ENCODE data around the gene CLIC3. TPM values are rescaled to one million over a fixed set of nuclear protein-coding genes. Genes with fewer than 3 reads are reported as not detected.
A peak's percentile ranks its signal among the peaks of the same experiment; 100 is the strongest.

CLIC3 gene
- total RNA-seq, 1 donor from 2014 or later = not detected

DNA sequence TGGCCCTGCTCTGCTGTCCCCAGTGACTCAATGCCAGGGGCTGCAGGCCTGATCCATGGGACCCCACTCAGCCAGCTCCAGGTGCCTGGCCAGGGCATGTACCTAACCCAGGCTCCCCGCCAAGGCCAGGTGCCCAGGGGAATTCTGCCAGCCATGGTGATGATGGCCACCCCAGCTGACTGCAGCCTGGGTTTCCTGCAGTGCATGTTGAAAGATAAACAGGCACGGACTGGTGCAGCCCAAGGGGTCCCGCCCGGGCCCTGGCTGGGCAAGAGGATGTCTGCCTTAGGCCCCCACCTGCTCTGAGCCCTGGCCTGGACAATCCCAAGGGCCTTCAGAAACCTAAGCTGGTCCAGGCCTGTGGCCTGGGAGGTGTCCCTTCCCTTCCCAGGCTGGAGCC is 30.5 kb upstream of the CLIC3 start:
- peaks cover 30% of the 10 kb centered on the region for H3F3A ChIP-seq (ENCODE audit: low read depth)
- no peak overlapping the region for H3K9ac ChIP-seq
- peaks cover 24% of the 10 kb centered on the region for H3K4me1 ChIP-seq
- DNase-seq (ENCODE audit: low spot score) = no peak
- H3K4me3 ChIP-seq = no peak overlapping the region
- H3K4me3 Mint-ChIP-seq = peak overlapping the region; percentile 91
- H3K79me2 ChIP-seq (ENCODE audit: low read depth) = no peaks in the 10 kb centered on the region
- H3K27ac Mint-ChIP-seq = no peak overlapping the region
- no peaks in the 10 kb centered on the region for H3K9me3 ChIP-seq (ENCODE audit: low read depth)
- H3K27me3 Mint-ChIP-seq (ENCODE audit: insufficient read depth, low read depth) = peaks cover 3% of the 10 kb centered on the region
- peaks cover 13% of the 10 kb centered on the region for H4K20me1 ChIP-seq (ENCODE audit: low read depth)
- H3K36me3 Mint-ChIP-seq = no peaks in the 10 kb centered on the region
- H3K36me3 ChIP-seq = no peaks in the 10 kb centered on the region
- no peaks in the 10 kb centered on the region for H3K9me3 Mint-ChIP-seq
- H2AFZ ChIP-seq (replicated peaks) = no peak overlapping the region
- TF ChIP-seq, protein P1, sequence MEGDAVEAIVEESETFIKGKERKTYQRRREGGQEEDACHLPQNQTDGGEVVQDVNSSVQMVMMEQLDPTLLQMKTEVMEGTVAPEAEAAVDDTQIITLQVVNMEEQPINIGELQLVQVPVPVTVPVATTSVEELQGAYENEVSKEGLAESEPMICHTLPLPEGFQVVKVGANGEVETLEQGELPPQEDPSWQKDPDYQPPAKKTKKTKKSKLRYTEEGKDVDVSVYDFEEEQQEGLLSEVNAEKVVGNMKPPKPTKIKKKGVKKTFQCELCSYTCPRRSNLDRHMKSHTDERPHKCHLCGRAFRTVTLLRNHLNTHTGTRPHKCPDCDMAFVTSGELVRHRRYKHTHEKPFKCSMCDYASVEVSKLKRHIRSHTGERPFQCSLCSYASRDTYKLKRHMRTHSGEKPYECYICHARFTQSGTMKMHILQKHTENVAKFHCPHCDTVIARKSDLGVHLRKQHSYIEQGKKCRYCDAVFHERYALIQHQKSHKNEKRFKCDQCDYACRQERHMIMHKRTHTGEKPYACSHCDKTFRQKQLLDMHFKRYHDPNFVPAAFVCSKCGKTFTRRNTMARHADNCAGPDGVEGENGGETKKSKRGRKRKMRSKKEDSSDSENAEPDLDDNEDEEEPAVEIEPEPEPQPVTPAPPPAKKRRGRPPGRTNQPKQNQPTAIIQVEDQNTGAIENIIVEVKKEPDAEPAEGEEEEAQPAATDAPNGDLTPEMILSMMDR (IDR thresholded peaks at IDR 0.05) = no peak
- no peak for TF ChIP-seq EZH2 (IDR thresholded peaks at IDR 0.05)
- TF ChIP-seq EZH2phosphoT487 (IDR thresholded peaks at IDR 0.05) = no peak
- H3K27ac ChIP-seq = no peak overlapping the region
- H3K4me2 ChIP-seq = peak overlapping the region; percentile 99
- H3K4me1 Mint-ChIP-seq = peaks cover 12% of the 10 kb centered on the region
- H3K27me3 ChIP-seq = peaks cover 24% of the 10 kb centered on the region

- Histone ChIP-seq H3K9ac (no peak overlapping the region), H3K36me3 (no peaks in the 10 kb centered on the region), H2AFZ (replicated peaks) (no peak overlapping the region), H3K9me3 (ENCODE audit: low read depth) (no peaks in the 10 kb centered on the region), H3K27me3 (peaks cover 24% of the 10 kb centered on the region), H3K4me3 (no peak overlapping the region), H3K79me2 (ENCODE audit: low read depth) (no peaks in the 10 kb centered on the region), H3K4me1 (peaks cover 24% of the 10 kb centered on the region), H3K4me2 (no peak overlapping the region), H3K27ac (no peak overlapping the region), H4K20me1 (ENCODE audit: low read depth) (peaks cover 13% of the 10 kb centered on the region), H3F3A (ENCODE audit: low read depth) (peaks cover 30% of the 10 kb centered on the region)
- no peaks in the 10 kb centered on the region for H3K9me3 Mint-ChIP-seq
- no peak for DNase-seq (ENCODE audit: low spot score)
- H3K36me3 Mint-ChIP-seq = no peaks in the 10 kb centered on the region
- H3K4me1 Mint-ChIP-seq = peaks cover 12% of the 10 kb centered on the region
- no peak overlapping the region for H3K27ac Mint-ChIP-seq
- H3K4me3 Mint-ChIP-seq = peak overlapping the region; percentile 68
- TF ChIP-seq EZH2 (IDR thresholded peaks at IDR 0.05) (no peak), EZH2phosphoT487 (IDR thresholded peaks at IDR 0.05) (no peak)
- TF ChIP-seq, protein P1 (IDR thresholded peaks at IDR 0.05) = no peak
- peaks cover 3% of the 10 kb centered on the region for H3K27me3 Mint-ChIP-seq (ENCODE audit: insufficient read depth, low read depth)
Measured at GRCh38 chr9:137026384-137026783, 30.0 kb upstream of the CLIC3 start.

GRCh38 chr9:137025517-137025966 is 29.2 kb upstream of the CLIC3 start:
- Histone ChIP-seq H3F3A (ENCODE audit: low read depth) (peaks cover 30% of the 10 kb centered on the region), H3K27ac (no peak overlapping the region), H3K27me3 (peaks cover 24% of the 10 kb centered on the region), H3K9me3 (ENCODE audit: low read depth) (no peaks in the 10 kb centered on the region), H3K9ac (no peak overlapping the region), H2AFZ (replicated peaks) (no peak overlapping the region), H3K4me3 (no peak overlapping the region), H3K79me2 (ENCODE audit: low read depth) (no peaks in the 10 kb centered on the region), H3K4me2 (no peak overlapping the region), H3K36me3 (no peaks in the 10 kb centered on the region), H3K4me1 (peaks cover 24% of the 10 kb centered on the region), H4K20me1 (ENCODE audit: low read depth) (peaks cover 13% of the 10 kb centered on the region)
- DNase-seq (ENCODE audit: low spot score) = peak; percentile 43
- Mint-ChIP-seq H3K4me1 (peaks cover 12% of the 10 kb centered on the region), H3K9me3 (no peaks in the 10 kb centered on the region), H3K36me3 (no peaks in the 10 kb centered on the region), H3K27ac (no peak overlapping the region), H3K4me3 (no peak overlapping the region), H3K27me3 (ENCODE audit: insufficient read depth, low read depth) (peaks cover 3% of the 10 kb centered on the region)
- TF ChIP-seq EZH2phosphoT487 (IDR thresholded peaks at IDR 0.05) (no peak), EZH2 (IDR thresholded peaks at IDR 0.05) (no peak)
- TF ChIP-seq, protein P1 (IDR thresholded peaks at IDR 0.05) = no peak
